ENCODE measurements around the gene ZBED1.
"Not testable (repeated sequence)": the region's sequence is repeated elsewhere in the genome, so short reads cannot be mapped to it uniquely, and the experiment has no call there.

Gene ZBED1

GRCh38 chrX:2536141-2536540 is 35.4 kb upstream of the ZBED1 start:
- H3K4me1 ChIP-seq (ENCODE audit: insufficient read depth, low read length) = peaks cover 16% of the 10 kb centered on the region
- no peak overlapping the region for H3K4me3 ChIP-seq (ENCODE audit: low read length)
- no peaks in the 10 kb centered on the region for H3K36me3 ChIP-seq (ENCODE audit: insufficient read depth, low read length)
- H3K27me3 ChIP-seq (ENCODE audit: insufficient read depth, low read length) = no peaks in the 10 kb centered on the region
- no peak overlapping the region for H2AFZ ChIP-seq (ENCODE audit: low read depth, low read length)
- no peaks in the 10 kb centered on the region for H3K9me3 ChIP-seq (ENCODE audit: low read length)

DNA sequence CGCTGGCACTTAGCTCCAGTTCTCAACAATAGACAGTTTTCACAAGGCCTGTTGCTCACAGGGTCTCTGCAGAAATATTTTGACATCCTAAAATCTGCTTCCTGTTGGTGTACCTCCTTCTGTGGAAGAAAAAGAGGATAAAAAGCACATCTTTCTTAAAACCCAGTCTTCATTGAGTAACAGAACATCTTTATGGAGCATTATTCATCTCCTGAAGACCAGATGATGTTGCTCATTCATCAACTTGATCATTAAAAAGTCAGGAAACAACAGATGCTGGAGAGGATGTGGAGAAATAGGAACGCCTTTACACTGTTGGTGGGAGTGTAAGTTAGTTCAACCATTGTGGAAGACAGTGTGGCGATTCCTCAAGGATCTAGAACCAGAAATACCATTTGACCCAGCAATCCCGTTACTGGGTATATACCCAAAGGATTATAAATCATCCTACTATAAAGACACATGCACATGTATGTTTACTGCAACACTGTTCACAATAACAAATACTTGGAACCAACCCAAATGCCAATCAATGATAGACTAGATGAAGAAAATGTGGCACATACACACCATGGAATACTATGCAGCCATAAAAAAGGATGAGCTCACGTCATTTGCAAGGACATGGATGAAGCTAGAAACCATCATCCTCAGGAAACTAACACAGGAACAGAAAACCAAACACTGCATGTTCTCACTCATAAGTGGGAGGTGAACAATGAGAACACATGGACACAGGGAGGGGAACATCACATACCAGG is 33.7 kb upstream of the ZBED1 start:
- H2AFZ ChIP-seq (ENCODE audit: low read depth, low read length); H3K36me3 ChIP-seq (ENCODE audit: insufficient read depth, low read length): not testable (repeated sequence)

DNA sequence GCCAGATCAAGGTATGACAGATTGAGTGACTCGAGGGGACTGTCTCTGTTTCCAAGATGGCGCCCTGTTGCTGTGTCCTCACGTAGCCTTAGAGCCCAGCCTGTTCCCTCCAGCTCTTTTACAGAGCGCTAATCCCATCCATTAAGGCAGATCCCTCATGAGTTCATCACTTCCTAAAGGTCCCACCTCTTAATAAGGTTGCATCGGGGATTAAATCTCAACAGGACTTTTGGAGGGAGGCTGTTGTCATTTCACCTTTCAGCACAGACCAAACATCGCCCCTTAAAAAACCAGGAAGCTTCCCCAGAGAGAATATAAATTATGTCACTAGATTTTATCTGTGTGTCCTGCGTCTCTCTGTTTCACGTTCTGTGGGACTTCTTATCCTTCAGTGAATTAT is 32.6 kb upstream of the ZBED1 start:
- H2AFZ ChIP-seq (ENCODE audit: low read depth, low read length) = no peak overlapping the region
- no peaks in the 10 kb centered on the region for H3K36me3 ChIP-seq (ENCODE audit: insufficient read depth, low read length)
- no peaks in the 10 kb centered on the region for H3K27me3 ChIP-seq (ENCODE audit: insufficient read depth, low read length)
- H3K4me1 ChIP-seq (ENCODE audit: insufficient read depth, low read length) = peaks cover 14% of the 10 kb centered on the region
- no peak overlapping the region for H3K4me3 ChIP-seq (ENCODE audit: low read length)
- H3K9me3 ChIP-seq (ENCODE audit: low read length) = no peaks in the 10 kb centered on the region

More for the DNA sequence above, 33.7 kb upstream of the ZBED1 start:
- H3K27me3 ChIP-seq (ENCODE audit: insufficient read depth, low read length); H3K4me3 ChIP-seq (ENCODE audit: low read length); H3K9me3 ChIP-seq (ENCODE audit: low read length): not testable (repeated sequence)
- peaks cover 16% of the 10 kb centered on the region for H3K4me1 ChIP-seq (ENCODE audit: insufficient read depth, low read length)

- Histone ChIP-seq H3K4me3 (ENCODE audit: low read length) (no peak overlapping the region), H3K9me3 (ENCODE audit: low read length) (no peaks in the 10 kb centered on the region), H3K27me3 (ENCODE audit: insufficient read depth, low read length) (no peaks in the 10 kb centered on the region), H3K4me1 (ENCODE audit: insufficient read depth, low read length) (no peaks in the 10 kb centered on the region), H3K36me3 (ENCODE audit: insufficient read depth, low read length) (no peaks in the 10 kb centered on the region), H2AFZ (ENCODE audit: low read depth, low read length) (no peak overlapping the region)
These were observed 25.6 kb upstream of the ZBED1 start for GRCh38 chrX:2526390-2526789.

GRCh38 chrX:2523911-2524310 is 23.1 kb upstream of the ZBED1 start:
- Histone ChIP-seq H2AFZ (ENCODE audit: low read depth, low read length) (no peak overlapping the region), H3K9me3 (ENCODE audit: low read length) (peaks cover 4% of the 10 kb centered on the region), H3K4me3 (ENCODE audit: low read length) (no peak overlapping the region), H3K27me3 (ENCODE audit: insufficient read depth, low read length) (no peaks in the 10 kb centered on the region), H3K4me1 (ENCODE audit: insufficient read depth, low read length) (no peaks in the 10 kb centered on the region), H3K36me3 (ENCODE audit: insufficient read depth, low read length) (no peaks in the 10 kb centered on the region)

DNA sequence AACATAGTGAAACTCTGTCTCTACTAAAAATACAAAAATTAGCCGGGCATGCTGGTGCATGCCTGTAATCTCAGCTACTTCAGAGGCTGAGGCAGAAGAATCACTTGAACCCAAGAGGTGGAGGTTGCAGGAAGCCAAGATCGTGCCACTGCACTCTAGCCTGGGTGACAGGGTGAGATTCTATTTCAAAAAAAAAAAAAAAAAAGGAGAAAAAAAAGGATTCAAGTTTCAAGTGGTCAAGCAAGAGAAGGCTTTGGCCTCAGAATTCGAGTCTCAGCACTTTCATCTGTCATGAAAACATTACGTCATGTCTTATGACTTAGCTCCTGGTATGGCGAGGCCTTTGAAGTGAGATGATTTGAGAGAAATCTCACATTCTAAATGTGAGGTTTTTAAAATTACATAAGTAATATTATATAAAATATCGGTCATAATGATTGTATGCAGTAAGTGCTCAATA is 21.2 kb upstream of the ZBED1 start:
- H2AFZ ChIP-seq (ENCODE audit: low read depth, low read length) = no peak overlapping the region
- no peaks in the 10 kb centered on the region for H3K27me3 ChIP-seq (ENCODE audit: insufficient read depth, low read length)
- H3K4me3 ChIP-seq (ENCODE audit: low read length) = no peak overlapping the region
- H3K36me3 ChIP-seq (ENCODE audit: insufficient read depth, low read length) = no peaks in the 10 kb centered on the region
- H3K4me1 ChIP-seq (ENCODE audit: insufficient read depth, low read length) = peaks cover under 1% of the 10 kb centered on the region
- H3K9me3 ChIP-seq (ENCODE audit: low read length) = peaks cover 4% of the 10 kb centered on the region

DNA sequence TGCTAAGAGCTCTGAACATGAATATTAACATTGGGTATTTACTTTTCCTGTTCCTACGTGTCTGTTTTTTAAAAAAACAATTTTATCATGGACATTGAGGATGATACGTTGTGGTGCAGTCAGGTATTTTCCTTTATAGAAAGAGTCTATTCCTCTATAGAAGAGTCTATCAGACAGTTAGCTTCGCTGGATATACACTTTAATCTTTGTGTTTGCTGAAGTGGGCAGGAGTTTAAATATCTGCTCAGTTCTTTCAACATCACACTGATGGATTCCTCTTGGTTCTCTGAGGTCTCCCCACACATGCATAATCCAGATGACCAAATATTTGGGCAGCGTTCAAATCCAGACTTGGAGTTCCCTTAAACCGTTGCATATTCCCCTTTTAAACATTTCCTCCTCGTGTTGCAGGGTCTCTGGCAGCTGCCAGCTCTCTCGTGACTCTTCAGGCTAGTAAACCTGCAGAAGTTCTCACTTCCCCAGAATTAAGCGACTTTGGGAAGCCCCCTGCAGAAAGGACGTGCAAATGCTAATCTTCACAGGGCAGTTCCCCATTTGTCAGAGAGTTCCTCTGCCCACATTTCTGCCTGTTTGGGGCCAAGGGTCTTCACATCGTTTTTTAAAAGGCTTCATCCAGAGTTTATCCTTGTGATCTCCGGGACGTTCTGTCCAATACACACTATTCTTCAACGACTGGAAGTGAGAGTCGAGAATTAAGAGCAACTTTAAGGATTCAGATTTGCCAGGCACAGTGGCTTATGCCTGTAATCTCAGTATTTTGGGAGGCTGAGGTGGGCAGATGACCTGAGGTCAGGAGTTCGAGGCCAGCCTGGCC is 20.5 kb upstream of the ZBED1 start:
- Histone ChIP-seq H3K27me3 (ENCODE audit: insufficient read depth, low read length) (no peaks in the 10 kb centered on the region), H3K4me3 (ENCODE audit: low read length) (no peak overlapping the region), H3K4me1 (ENCODE audit: insufficient read depth, low read length) (peaks cover 5% of the 10 kb centered on the region), H2AFZ (ENCODE audit: low read depth, low read length) (no peak overlapping the region), H3K36me3 (ENCODE audit: insufficient read depth, low read length) (no peaks in the 10 kb centered on the region), H3K9me3 (ENCODE audit: low read length) (peaks cover 4% of the 10 kb centered on the region)

DNA sequence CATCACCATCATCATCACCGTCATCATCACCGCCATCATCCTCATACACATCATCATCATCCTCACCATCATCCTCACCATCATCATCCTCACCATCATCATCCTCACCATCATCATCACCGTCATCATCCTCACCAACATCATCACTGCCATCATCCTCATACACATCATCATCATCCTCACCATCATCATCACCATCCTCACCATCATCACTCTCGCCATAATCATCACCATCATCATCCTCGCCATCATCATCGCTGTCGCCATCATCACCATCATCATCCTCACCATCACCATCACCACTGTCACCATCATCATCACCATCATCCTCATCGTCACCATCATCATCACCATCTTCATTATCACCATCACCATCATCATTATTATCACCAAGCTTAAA is 19.8 kb upstream of the ZBED1 start:
- H3K36me3 ChIP-seq (ENCODE audit: insufficient read depth, low read length) = no peaks in the 10 kb centered on the region
- no peak overlapping the region for H2AFZ ChIP-seq (ENCODE audit: low read depth, low read length)
- H3K4me1 ChIP-seq (ENCODE audit: insufficient read depth, low read length) = peaks cover 5% of the 10 kb centered on the region
- H3K9me3 ChIP-seq (ENCODE audit: low read length) = peaks cover 4% of the 10 kb centered on the region
- no peak overlapping the region for H3K4me3 ChIP-seq (ENCODE audit: low read length)
- H3K27me3 ChIP-seq (ENCODE audit: insufficient read depth, low read length) = no peaks in the 10 kb centered on the region

DNA sequence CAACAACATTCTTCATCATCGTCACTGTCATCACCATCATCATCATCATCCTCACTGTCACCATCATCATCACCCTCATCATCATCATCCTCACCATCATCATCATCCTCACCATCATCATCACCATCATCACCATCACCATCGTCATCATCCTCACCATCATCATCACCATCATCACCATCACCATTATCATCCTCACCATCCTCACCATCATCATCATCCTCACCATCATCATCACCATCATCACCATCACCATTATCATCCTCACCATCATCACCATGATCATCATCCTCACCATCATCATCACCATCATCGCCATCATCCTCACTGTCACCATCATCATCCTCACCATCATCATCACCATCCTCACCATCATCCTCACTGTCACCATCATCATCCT is 18.9 kb upstream of the ZBED1 start:
- H2AFZ ChIP-seq (ENCODE audit: low read depth, low read length); H3K36me3 ChIP-seq (ENCODE audit: insufficient read depth, low read length); H3K4me1 ChIP-seq (ENCODE audit: insufficient read depth, low read length); H3K9me3 ChIP-seq (ENCODE audit: low read length); H3K4me3 ChIP-seq (ENCODE audit: low read length); H3K27me3 ChIP-seq (ENCODE audit: insufficient read depth, low read length): not testable (repeated sequence)

GRCh38 chrX:2517055-2517454 is 16.3 kb upstream of the ZBED1 start:
- Histone ChIP-seq H3K9me3 (ENCODE audit: low read length) (peaks cover 4% of the 10 kb centered on the region), H3K36me3 (ENCODE audit: insufficient read depth, low read length) (no peaks in the 10 kb centered on the region), H3K4me1 (ENCODE audit: insufficient read depth, low read length) (peaks cover 5% of the 10 kb centered on the region), H3K4me3 (ENCODE audit: low read length) (no peak overlapping the region), H3K27me3 (ENCODE audit: insufficient read depth, low read length) (no peaks in the 10 kb centered on the region), H2AFZ (ENCODE audit: low read depth, low read length) (no peak overlapping the region)

- Histone ChIP-seq H3K4me3 (ENCODE audit: low read length) (no peak overlapping the region), H2AFZ (ENCODE audit: low read depth, low read length) (no peak overlapping the region), H3K36me3 (ENCODE audit: insufficient read depth, low read length) (no peaks in the 10 kb centered on the region), H3K27me3 (ENCODE audit: insufficient read depth, low read length) (no peaks in the 10 kb centered on the region), H3K9me3 (ENCODE audit: low read length) (peaks cover 4% of the 10 kb centered on the region), H3K4me1 (ENCODE audit: insufficient read depth, low read length) (peaks cover 5% of the 10 kb centered on the region)
These were observed 15.8 kb upstream of the ZBED1 start for GRCh38 chrX:2516623-2517022.

- H3K9me3 ChIP-seq (ENCODE audit: low read length) = peaks cover 4% of the 10 kb centered on the region
- H2AFZ ChIP-seq (ENCODE audit: low read depth, low read length) = no peak overlapping the region
- peaks cover 5% of the 10 kb centered on the region for H3K4me1 ChIP-seq (ENCODE audit: insufficient read depth, low read length)
- H3K27me3 ChIP-seq (ENCODE audit: insufficient read depth, low read length) = no peaks in the 10 kb centered on the region
- no peak overlapping the region for H3K4me3 ChIP-seq (ENCODE audit: low read length)
- H3K36me3 ChIP-seq (ENCODE audit: insufficient read depth, low read length) = no peaks in the 10 kb centered on the region
These were observed 13.4 kb upstream of the ZBED1 start for GRCh38 chrX:2514131-2514530.

DNA sequence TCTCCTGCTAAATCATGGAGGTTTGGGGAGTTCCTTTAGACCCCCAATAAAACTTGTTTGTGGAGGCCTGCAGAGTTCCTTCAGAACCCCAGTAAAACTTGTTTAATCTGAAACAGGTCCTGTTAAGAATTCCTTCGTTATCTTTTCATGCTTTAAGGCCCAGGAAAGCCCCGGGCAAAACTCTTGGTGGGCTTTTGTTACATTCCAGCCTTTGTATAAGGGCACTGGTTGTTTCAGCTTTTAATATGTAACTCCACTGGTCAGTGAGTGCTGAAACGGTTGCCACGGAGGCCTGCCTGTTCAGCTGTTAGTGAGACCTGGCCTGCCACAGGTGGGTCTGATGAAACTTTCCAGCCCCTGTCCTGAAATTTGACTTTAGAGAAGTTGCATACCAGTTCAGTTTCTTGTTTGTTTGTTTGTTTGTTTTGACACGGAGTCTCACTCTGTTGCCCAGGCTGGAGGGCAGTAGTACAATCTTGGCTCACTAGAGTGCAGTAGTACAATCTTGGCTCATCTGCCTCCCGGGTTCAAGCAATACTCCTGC is 12.4 kb upstream of the ZBED1 start:
- no peak overlapping the region for H3K4me3 ChIP-seq (ENCODE audit: low read length)
- no peaks in the 10 kb centered on the region for H3K36me3 ChIP-seq (ENCODE audit: insufficient read depth, low read length)
- peaks cover 5% of the 10 kb centered on the region for H3K4me1 ChIP-seq (ENCODE audit: insufficient read depth, low read length)
- H3K9me3 ChIP-seq (ENCODE audit: low read length) = peaks cover 4% of the 10 kb centered on the region
- H3K27me3 ChIP-seq (ENCODE audit: insufficient read depth, low read length) = no peaks in the 10 kb centered on the region
- H2AFZ ChIP-seq (ENCODE audit: low read depth, low read length) = no peak overlapping the region
